Measurements from ENCODE around the gene RTEL1.
A peak's percentile ranks its signal among the peaks of the same experiment; 100 is the strongest.

RTEL1 gene

GRCh38 chr20:63690898-63691710 is 33.0 kb downstream of the RTEL1 start:
- DNase-seq = no peak

DNA sequence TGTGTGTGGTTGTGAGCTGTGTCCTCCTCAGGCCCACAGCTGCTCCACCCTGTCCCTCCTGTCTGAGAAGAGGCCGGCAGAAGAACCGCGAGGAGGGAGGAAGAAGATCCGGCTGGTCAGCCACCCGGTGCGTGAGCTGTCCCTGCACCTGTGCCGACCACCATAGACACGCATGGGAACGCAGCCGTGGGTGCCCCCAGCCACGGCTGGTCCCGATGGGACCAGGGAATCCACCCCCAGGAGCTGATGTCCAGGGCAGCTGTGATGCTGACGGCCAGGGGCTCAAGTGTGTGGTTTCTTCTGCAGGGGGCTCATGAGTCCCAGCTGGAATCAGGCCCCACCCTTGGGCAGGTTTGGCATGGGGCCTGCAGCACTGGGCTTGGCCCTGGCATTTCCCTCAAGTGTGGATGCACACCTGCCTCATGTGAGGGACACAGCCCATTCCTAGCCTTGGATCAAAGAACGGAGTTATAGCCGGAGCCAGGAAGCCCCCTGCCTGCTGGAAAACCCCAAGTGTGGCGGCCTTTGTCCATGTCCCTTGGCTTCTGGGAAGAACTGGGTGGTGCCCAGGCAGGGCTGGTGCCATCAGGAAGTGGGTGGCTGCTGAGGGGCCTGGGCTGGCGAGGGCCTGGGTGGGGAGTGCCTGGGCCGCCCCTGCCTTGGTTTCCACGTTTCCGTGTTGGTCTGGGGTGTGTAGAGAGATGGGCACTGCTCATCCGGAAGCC is 33.8 kb downstream of the RTEL1 start:
- DNase-seq = no peak

- DNase-seq = no peak
Measured at GRCh38 chr20:63692436-63693082, 34.4 kb downstream of the RTEL1 start.

GRCh38 chr20:63693083-63693732 is 35.1 kb downstream of the RTEL1 start:
- DNase-seq = no peak

GRCh38 chr20:63693733-63694583 is 35.8 kb downstream of the RTEL1 start:
- DNase-seq = no peak

- DNase-seq = no peak
Measured at GRCh38 chr20:63694584-63695423, 36.7 kb downstream of the RTEL1 start.

- DNase-seq = no peak
Measured at GRCh38 chr20:63695424-63696305, 37.6 kb downstream of the RTEL1 start.

DNA sequence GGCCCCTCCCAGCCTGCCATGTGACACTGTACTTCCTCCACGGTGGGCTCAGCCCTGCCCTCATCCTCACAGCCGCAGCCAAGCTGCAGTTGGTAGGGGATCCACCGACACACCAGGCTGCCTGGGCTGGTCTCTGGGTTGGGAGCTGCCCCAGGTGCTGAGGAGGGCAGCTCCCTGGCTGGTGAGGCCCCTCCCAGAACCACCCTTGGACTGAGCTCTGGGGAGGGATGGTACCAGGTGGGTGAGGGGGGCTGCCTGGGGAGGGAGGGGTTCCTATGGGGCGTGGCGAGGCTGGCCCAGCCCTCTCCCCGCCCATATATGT is 38.2 kb downstream of the RTEL1 start:
- DNase-seq = no peak

DNA sequence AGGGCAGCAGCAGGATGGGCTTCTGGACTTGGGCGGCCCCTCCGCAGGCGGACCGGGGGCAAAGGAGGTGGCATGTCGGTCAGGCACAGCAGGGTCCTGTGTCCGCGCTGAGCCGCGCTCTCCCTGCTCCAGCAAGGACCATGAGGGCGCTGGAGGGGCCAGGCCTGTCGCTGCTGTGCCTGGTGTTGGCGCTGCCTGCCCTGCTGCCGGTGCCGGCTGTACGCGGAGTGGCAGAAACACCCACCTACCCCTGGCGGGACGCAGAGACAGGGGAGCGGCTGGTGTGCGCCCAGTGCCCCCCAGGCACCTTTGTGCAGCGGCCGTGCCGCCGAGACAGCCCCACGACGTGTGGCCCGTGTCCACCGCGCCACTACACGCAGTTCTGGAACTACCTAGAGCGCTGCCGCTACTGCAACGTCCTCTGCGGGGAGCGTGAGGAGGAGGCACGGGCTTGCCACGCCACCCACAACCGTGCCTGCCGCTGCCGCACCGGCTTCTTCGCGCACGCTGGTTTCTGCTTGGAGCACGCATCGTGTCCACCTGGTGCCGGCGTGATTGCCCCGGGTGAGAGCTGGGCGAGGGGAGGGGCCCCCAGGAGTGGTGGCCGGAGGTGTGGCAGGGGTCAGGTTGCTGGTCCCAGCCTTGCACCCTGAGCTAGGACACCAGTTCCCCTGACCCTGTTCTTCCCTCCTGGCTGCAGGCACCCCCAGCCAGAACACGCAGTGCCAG is 38.7 kb downstream of the RTEL1 start, which contains the start of gene TNFRSF6B:
Gene TNFRSF6B (plus strand): TSS at position 25 of the 729 bp plus-strand sequence. CDS start 116 bp downstream, at position 141.
- peak; percentile 77 for DNase-seq

- peak; percentile 64 for DNase-seq
Measured at GRCh38 chr20:63697357-63697867, 39.3 kb downstream of the RTEL1 start.

DNA sequence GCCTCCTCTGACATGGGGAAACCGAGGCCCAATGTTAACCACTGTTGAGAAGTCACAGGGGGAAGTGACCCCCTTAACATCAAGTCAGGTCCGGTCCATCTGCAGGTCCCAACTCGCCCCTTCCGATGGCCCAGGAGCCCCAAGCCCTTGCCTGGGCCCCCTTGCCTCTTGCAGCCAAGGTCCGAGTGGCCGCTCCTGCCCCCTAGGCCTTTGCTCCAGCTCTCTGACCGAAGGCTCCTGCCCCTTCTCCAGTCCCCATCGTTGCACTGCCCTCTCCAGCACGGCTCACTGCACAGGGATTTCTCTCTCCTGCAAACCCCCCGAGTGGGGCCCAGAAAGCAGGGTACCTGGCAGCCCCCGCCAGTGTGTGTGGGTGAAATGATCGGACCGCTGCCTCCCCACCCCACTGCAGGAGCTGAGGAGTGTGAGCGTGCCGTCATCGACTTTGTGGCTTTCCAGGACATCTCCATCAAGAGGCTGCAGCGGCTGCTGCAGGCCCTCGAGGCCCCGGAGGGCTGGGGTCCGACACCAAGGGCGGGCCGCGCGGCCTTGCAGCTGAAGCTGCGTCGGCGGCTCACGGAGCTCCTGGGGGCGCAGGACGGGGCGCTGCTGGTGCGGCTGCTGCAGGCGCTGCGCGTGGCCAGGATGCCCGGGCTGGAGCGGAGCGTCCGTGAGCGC is 39.9 kb downstream of the RTEL1 start:
- DNase-seq = no peak

- DNase-seq = peak; percentile 75
Measured at GRCh38 chr20:63698739-63699465, 40.8 kb downstream of the RTEL1 start.

GRCh38 chr20:63699466-63700198 is 41.5 kb downstream of the RTEL1 start:
- no peak for DNase-seq

DNA sequence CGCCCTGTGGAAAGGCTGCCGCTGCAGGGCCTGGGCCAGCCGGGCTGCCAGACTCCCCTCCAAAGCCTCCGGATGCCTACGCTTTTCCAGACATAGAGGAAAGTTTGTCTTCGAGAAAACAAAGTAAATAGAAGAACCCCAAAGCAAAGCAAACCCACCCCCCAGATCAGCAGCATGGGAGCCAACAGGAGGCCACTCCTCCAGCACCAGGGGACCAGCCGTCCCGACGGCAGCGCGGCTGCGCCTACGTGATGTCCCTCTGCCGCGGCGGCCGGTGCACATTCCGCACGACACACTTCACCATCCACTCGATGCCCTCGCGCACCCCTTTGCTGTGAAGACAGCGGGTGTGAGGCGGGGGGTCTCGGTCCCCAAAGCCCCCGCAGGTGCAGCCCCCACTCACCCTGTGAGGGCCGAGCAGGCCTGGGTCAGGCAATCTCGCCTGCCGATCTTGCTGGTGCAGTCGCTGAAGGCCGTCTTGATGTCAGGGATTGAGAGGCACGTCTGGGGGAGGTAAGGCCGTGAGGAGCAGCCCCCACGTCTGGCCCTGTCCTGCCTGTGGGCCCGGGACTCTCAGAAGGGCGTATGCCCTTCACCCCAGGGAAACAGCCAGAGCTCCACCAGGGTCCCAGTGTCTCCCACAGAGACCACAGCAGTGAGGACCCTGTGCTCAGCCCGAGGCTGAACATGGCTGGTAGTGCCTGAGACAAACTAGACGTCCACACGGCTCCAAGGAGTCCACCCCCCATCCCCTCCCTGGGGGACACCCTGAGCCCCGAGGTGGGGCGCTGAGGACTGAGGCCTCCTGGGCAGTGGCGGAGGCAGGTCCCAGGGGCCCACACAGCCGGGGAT is 42.3 kb downstream of the RTEL1 start:
- no peak for DNase-seq

DNA sequence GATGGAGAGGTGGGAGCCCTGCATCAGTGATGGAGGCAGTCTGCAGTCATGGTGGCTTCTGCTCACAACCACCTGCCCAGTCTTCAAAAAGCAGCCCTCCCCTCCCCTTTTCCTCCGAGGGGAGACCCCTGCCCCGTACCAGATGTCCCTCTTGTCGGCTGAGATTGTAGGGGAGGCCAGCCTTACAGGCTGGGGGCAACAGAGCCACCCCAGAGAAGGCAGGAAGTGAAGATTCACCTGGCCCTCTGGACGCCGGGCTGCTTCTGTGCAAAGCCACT is 42.9 kb downstream of the RTEL1 start:
- peak; percentile 55 for DNase-seq

DNA sequence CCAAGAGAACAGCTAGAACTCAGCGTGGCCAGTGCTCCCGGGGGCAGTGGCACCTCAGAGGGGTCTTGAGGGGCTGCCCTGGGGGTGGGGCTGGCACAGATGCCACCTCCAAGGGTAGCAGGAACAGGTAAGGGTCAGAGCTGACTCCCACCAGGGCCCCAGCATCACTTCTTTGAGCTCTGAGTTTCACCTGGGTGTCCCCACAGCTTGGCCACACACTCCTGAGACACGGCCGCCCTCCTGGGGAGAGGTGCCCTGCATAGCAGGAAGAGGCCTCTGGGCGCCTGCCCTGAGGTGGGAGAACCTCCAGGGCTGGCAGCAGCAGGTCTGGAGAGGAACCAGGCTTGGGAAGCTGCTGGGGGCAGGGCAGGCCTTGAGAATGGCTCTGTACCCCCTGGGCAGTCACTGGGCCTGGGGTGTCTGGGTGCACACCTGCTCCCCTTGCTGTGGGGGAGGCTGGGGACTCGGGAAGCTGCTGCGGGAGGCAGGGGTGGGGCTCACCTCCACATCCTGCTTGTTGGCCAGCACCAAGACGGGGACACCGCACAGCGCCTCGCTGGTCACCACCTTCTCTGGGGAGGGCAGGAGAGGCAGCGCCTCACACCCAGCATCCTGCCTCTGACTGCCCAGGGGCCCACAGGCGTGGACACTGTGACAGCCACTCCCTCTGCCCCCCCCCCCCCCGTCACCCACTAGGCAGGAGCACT is 43.4 kb downstream of the RTEL1 start:
- peak; percentile 62 for DNase-seq
